Thyroid gland (tissue), 4 donors: ENCODE measurements around the gene SORCS2.

ENCODE experiments used
- CTCF ChIP-seq, 6 experiments: fragments of 200-600 bp in 3 of 6; fragments of 450-650 bp in 3 of 6; sonication (generic) in 3 of 6; IDR thresholded peaks; one replicate each; pipeline ENCODE4 v1.5.1; 2016 to 2019; ENCODE audit warnings: antibody characterized with exemption in 6 of 6, mild to moderate bottlenecking in 2 of 6, inconsistent platforms in 1 of 6, moderate library complexity in 1 of 6
- POLR2A ChIP-seq, 2 donors: fragments of 450-650 bp; IDR thresholded peaks; one replicate each; pipeline ENCODE4 v1.6.1; 2017; ENCODE audit warnings: antibody characterized with exemption in 2 of 2, mild to moderate bottlenecking in 2 of 2, moderate library complexity in 1 of 2

GRCh38 chr4:7239101-7239820, 46.9 kb downstream of the SORCS2 start:
- TF ChIP-seq CTCF (IDR thresholded peaks at IDR 0.05): no peak
- TF ChIP-seq POLR2A (IDR thresholded peaks at IDR 0.05): no peak
